ENCODE measurements around the gene E2F7.
"Not testable (repeated sequence)": the region's sequence is repeated elsewhere in the genome, so short reads cannot be mapped to it uniquely, and the experiment has no call there.

E2F7 gene

GRCh38 chr12:77079631-77080030, 14.3 kb upstream of the E2F7 start:
- TF ChIP-seq CTCF (IDR thresholded peaks at IDR 0.05; ENCODE audit: control insufficient read depth, extremely low read depth, insufficient read depth) = no peak
- no peak for DNase-seq (ENCODE audit: low read depth)
- no peak overlapping the region for H3K4me3 ChIP-seq (ENCODE audit: low read depth, low read length)

- no peak for TF ChIP-seq CTCF (IDR thresholded peaks at IDR 0.05; ENCODE audit: control insufficient read depth, extremely low read depth, insufficient read depth)
- DNase-seq (ENCODE audit: low read depth) = no peak
- H3K4me3 ChIP-seq (ENCODE audit: low read depth, low read length) = no peak overlapping the region
Observed at GRCh38 chr12:77078231-77078630, 12.9 kb upstream of the E2F7 start.

GRCh38 chr12:77076886-77077285, 11.5 kb upstream of the E2F7 start:
- no peak for DNase-seq (ENCODE audit: low read depth)
- H3K4me3 ChIP-seq (ENCODE audit: low read depth, low read length) = no peak overlapping the region
- no peak for TF ChIP-seq CTCF (IDR thresholded peaks at IDR 0.05; ENCODE audit: control insufficient read depth, extremely low read depth, insufficient read depth)

GRCh38 chr12:77073894-77074293, 8.5 kb upstream of the E2F7 start:
- not testable (repeated sequence) for H3K4me3 ChIP-seq (ENCODE audit: low read depth, low read length); DNase-seq (ENCODE audit: low read depth)

- TF ChIP-seq CTCF (IDR thresholded peaks at IDR 0.05; ENCODE audit: control insufficient read depth, extremely low read depth, insufficient read depth) = no peak
- H3K4me3 ChIP-seq (ENCODE audit: low read depth, low read length) = no peak overlapping the region
- no peak for DNase-seq (ENCODE audit: low read depth)
Observed at GRCh38 chr12:77072833-77073495, 7.6 kb upstream of the E2F7 start.

- no peak overlapping the region for H3K4me3 ChIP-seq (ENCODE audit: low read depth, low read length)
- no peak for TF ChIP-seq CTCF (IDR thresholded peaks at IDR 0.05; ENCODE audit: control insufficient read depth, extremely low read depth, insufficient read depth)
- no peak for DNase-seq (ENCODE audit: low read depth)
Observed at GRCh38 chr12:77070800-77071449, 5.6 kb upstream of the E2F7 start.

- no peak for TF ChIP-seq CTCF (IDR thresholded peaks at IDR 0.05; ENCODE audit: control insufficient read depth, extremely low read depth, insufficient read depth)
Observed at GRCh38 chr12:77070382-77070781, 5.0 kb upstream of the E2F7 start.

More at GRCh38 chr12:77070382-77070781, 5.0 kb upstream of the E2F7 start:
- DNase-seq (ENCODE audit: low read depth) = no peak
- no peak overlapping the region for H3K4me3 ChIP-seq (ENCODE audit: low read depth, low read length)

Measured in LNCaP clone FGC (cell line).